IMR-90 (cell line): ENCODE data around the gene SNX21. TPM values are rescaled to one million over a fixed set of nuclear protein-coding genes. Genes with fewer than 3 reads are reported as not detected.

Experiments
- ATAC-seq: fragments of 200-7000 bp; cut with Tn5 transposase; 2 replicates; pipeline ENCODE4 v1.9.1; 2020; ENCODE audit warnings: low read depth, mild to moderate bottlenecking, moderate library complexity
- BruUV-seq: library from RNA; stranded (reverse); fragments of 400-500 nt; replicated peaks from 2 replicates; lab custom pipeline; 2021; lab: Mats Ljungman, UMichigan
- CTCF ChIA-PET: fragments of 300-600 bp; formaldehyde crosslinking; extraction: SDS; loops from one replicate; lab custom pipeline; 2021; ENCODE audit warnings: antibody characterized with exemption; lab: Yijun Ruan, JAX
- POLR2A ChIA-PET: fragments of 300-600 bp; sonication (Branson Sonifier 250); formaldehyde crosslinking; loops from one replicate; lab custom pipeline; 2022; ENCODE audit warnings: antibody characterized with exemption; ENCODE audit not compliant: unreplicated experiment; lab: Charles Lee
- DNase-seq: peaks from one replicate; pipeline ENCODE4 v3.0.0; 2013
- H2AFZ ChIP-seq: replicated peaks from 2 replicates; pipeline ENCODE3; 2013; ENCODE audit warnings: low read length, mild to moderate bottlenecking; ENCODE audit not compliant: poor library complexity
- H2AK5ac ChIP-seq: 2 replicates; pipeline ENCODE4 v1.6.1; 2013; ENCODE audit warnings: low read depth, low read length, inconsistent platforms
- H2AK9ac ChIP-seq: replicated peaks from 2 replicates; pipeline ENCODE3; 2013; ENCODE audit warnings: mild to moderate bottlenecking, low read depth, low read length, moderate library complexity; ENCODE audit not compliant: poor library complexity
- H2BK120ac ChIP-seq: 2 replicates; pipeline ENCODE4 v1.6.1; 2013; ENCODE audit warnings: low read depth, low read length, inconsistent platforms
- H2BK15ac ChIP-seq: 3 replicates; pipeline ENCODE4 v1.6.1; 2013; ENCODE audit warnings: low read depth, low read length, inconsistent platforms
- H2BK20ac ChIP-seq: 2 replicates; pipeline ENCODE4 v1.6.1; 2013; ENCODE audit warnings: low read depth, mild to moderate bottlenecking, inconsistent platforms, low read length, moderate library complexity
- H2BK5ac ChIP-seq: 2 replicates; pipeline ENCODE4 v1.6.1; 2013; ENCODE audit warnings: mild to moderate bottlenecking, low read depth, low read length, inconsistent platforms; ENCODE audit not compliant: poor library complexity, severe bottlenecking
- H3K14ac ChIP-seq: replicated peaks from 2 replicates; pipeline ENCODE4 v1.6.1; 2013; ENCODE audit warnings: low read depth, low read length, inconsistent platforms
- H3K18ac ChIP-seq: 2 replicates; pipeline ENCODE4 v1.6.1; 2013; ENCODE audit warnings: low read depth, low read length, control low read depth
- H3K23ac ChIP-seq: 2 replicates; pipeline ENCODE4 v1.6.1; 2013; ENCODE audit warnings: low read depth, low read length, inconsistent platforms
- H3K27ac ChIP-seq: 2 replicates; pipeline ENCODE4 v1.5.1; 2013; ENCODE audit warnings: mild to moderate bottlenecking, control low read depth, low read length; ENCODE audit not compliant: insufficient read depth
- H3K27me3 ChIP-seq: 2 replicates; pipeline ENCODE4 v1.6.1; 2013; ENCODE audit warnings: low read length; ENCODE audit not compliant: control insufficient read depth, insufficient read depth
- H3K36me3 ChIP-seq: 2 replicates; pipeline ENCODE4 v1.6.1; 2013; ENCODE audit warnings: low read length, mixed read lengths; ENCODE audit not compliant: control insufficient read depth, insufficient read depth
- H3K4ac ChIP-seq: 2 replicates; pipeline ENCODE4 v1.6.1; 2013; ENCODE audit warnings: low read depth, low read length, inconsistent platforms
- H3K4me1 ChIP-seq: 2 replicates; pipeline ENCODE4 v1.6.1; 2013; ENCODE audit warnings: low read length, mixed read lengths; ENCODE audit not compliant: control insufficient read depth, insufficient read depth
- H3K4me2 ChIP-seq: 2 replicates; pipeline ENCODE4 v1.6.1; 2013; ENCODE audit warnings: low read depth, mild to moderate bottlenecking, control low read depth, low read length, moderate library complexity
- H3K4me3 ChIP-seq: 2 replicates; pipeline ENCODE4 v1.5.1; 2013; ENCODE audit warnings: low read depth, mild to moderate bottlenecking, control low read depth, low read length, moderate library complexity; ENCODE audit not compliant: insufficient read depth
- H3K56ac ChIP-seq: 2 replicates; pipeline ENCODE4 v1.6.1; 2013; ENCODE audit warnings: low read length, inconsistent platforms; ENCODE audit not compliant: insufficient read depth; ENCODE audit errors: extremely low read depth
- H3K79me1 ChIP-seq, 2 experiments: 2 replicates each; pipeline ENCODE4 v1.6.1; 2013; ENCODE audit warnings: low read length in 2 of 2, inconsistent platforms in 1 of 2, low read depth in 1 of 2
- H3K9ac ChIP-seq: 2 replicates; pipeline ENCODE4 v1.6.1; 2013; ENCODE audit warnings: low read depth, low read length, control low read depth
- H3K9me1 ChIP-seq: 2 replicates; pipeline ENCODE4 v1.6.1; 2013; ENCODE audit warnings: low read length, inconsistent platforms; ENCODE audit not compliant: insufficient read depth
- H3K9me3 ChIP-seq: 2 replicates; pipeline ENCODE4 v1.6.1; 2013; ENCODE audit warnings: low read length; ENCODE audit not compliant: control insufficient read depth, insufficient read depth
- H4K20me1 ChIP-seq: 2 replicates; pipeline ENCODE4 v1.6.1; 2013; ENCODE audit warnings: low read length, inconsistent platforms; ENCODE audit not compliant: insufficient read depth
- H4K5ac ChIP-seq: 2 replicates; pipeline ENCODE4 v1.6.1; 2013; ENCODE audit warnings: mild to moderate bottlenecking, low read depth, low read length, control low read depth
- H4K8ac ChIP-seq, 2 experiments: 2 replicates each; pipeline ENCODE4 v1.6.1; 2013; ENCODE audit warnings: low read depth in 2 of 2, low read length in 2 of 2, control low read depth in 1 of 2, inconsistent platforms in 1 of 2
- H4K91ac ChIP-seq: 2 replicates; pipeline ENCODE4 v1.6.1; 2013; ENCODE audit warnings: low read depth, low read length, inconsistent platforms; ENCODE audit not compliant: insufficient read depth
- CEBPB ChIP-seq: IDR thresholded peaks from 2 replicates; pipeline ENCODE4 v1.6.1; 2012; ENCODE audit warnings: low read depth, low read length, improper control_type of control experiment
- FOS ChIP-seq: fragments of 150-350 bp; IDR thresholded peaks from 2 replicates; pipeline ENCODE4 v1.6.1; 2016; ENCODE audit warnings: low read depth, low read length
- MAZ ChIP-seq: IDR thresholded peaks from 2 replicates; pipeline ENCODE4 v1.6.1; 2012; ENCODE audit warnings: low read depth, mild to moderate bottlenecking, low read length, improper control_type of control experiment, moderate library complexity, borderline replicate concordance
- MXI1 ChIP-seq: IDR thresholded peaks from 2 replicates; pipeline ENCODE4 v1.6.1; 2012; ENCODE audit warnings: low read depth, mild to moderate bottlenecking, low read length, moderate library complexity, borderline replicate concordance
- RAD21 ChIP-seq: IDR thresholded peaks from 2 replicates; pipeline ENCODE4 v1.6.1; 2012; ENCODE audit warnings: low read length, improper control_type of control experiment
- RCOR1 ChIP-seq: IDR thresholded peaks from 2 replicates; pipeline ENCODE4 v1.6.1; 2012; ENCODE audit warnings: mild to moderate bottlenecking, low read length, improper control_type of control experiment; ENCODE audit not compliant: insufficient replicate concordance
- RFX5 ChIP-seq: IDR thresholded peaks from 2 replicates; pipeline ENCODE4 v1.8.0; 2012; ENCODE audit warnings: low read depth, mild to moderate bottlenecking, low read length, moderate library complexity
- SMC3 ChIP-seq: fragments of 150-350 bp; IDR thresholded peaks from 2 replicates; pipeline ENCODE4 v1.6.1; 2016; ENCODE audit warnings: low read depth, mild to moderate bottlenecking, antibody characterized with exemption, low read length, moderate library complexity
- WGBS, 2 experiments: methylation state at CpG; one replicate each; pipeline versions ENCODE4 v1.1.5 to v1.1.7; 2013; ENCODE audit warnings: missing lambda C conversion rate in 2 of 2; ENCODE audit not compliant: insufficient read length in 1 of 2; ENCODE audit errors: extremely low coverage in 2 of 2; 5-methylcytosine and 5-hydroxymethylcytosine counted together
- dilution Hi-C: fragments of 300-500 bp; cut with HindIII; formaldehyde crosslinking; loops from one replicate; pipeline ENCODE4 v1.14.3; 2018; ENCODE audit warnings: low sequenced_read_pairs; ENCODE audit not compliant: unreplicated experiment
- in situ Hi-C: fragments of 300-500 bp; cut with MboI; formaldehyde crosslinking; loops from 3 replicates; pipeline ENCODE4 v1.14.3; 2019; ENCODE audit warnings: low sequenced_read_pairs, inconsistent platforms, mixed read lengths
- intact Hi-C: fragments of 100-400 bp; cut with micrococcal nuclease; formaldehyde crosslinking; loops from 2 replicates; pipeline ENCODE4 v1.10.0; 2022
- polyA plus RNA-seq, 3 experiments: library from polyadenylated mRNA; depleted of rRNA; stranded (reverse); fragments of >200 nt; gene quantifications; 2 replicates each; pipeline ENCODE4 v1.2.3, GENCODE V29; 2012; ENCODE audit warnings: low replicate concordance in 1 of 3
- total RNA-seq: library from RNA; depleted of rRNA; stranded (reverse); fragments of >200 nt; gene quantifications from 2 replicates; pipeline ENCODE4 v1.2.3, GENCODE V29; 2012

The SNX21 gene
- total and polyA plus RNA-seq, 2 of the 4 experiments (the other 2 are of a cell fraction) = 11.1 to 17.9 TPM

- Histone ChIP-seq H3K9ac (peak overlapping the region; percentile 84), H2BK120ac (no peak overlapping the region), H2AK5ac (peak overlapping the region; percentile 37; the same call in 1 of the 2 replicates), H3K23ac (peak overlapping the region; percentile 77), H2AK9ac (peak overlapping the region; percentile 95), H3K4me2 (peak overlapping the region; percentile 94), H3K27ac (peak overlapping the region; percentile 14; the same call in 1 of the 2 replicates), H3K14ac (peak overlapping the region; percentile 65), H3K36me3 (peaks cover 22% of the 10 kb centered on the region), H3K4ac (peak overlapping the region; percentile 77), H3K18ac (no peak overlapping the region), H3K56ac (peak overlapping the region; percentile 70), H4K5ac (no peak overlapping the region), H3K27me3 (no peaks in the 10 kb centered on the region), H3K79me1 (peaks cover 19 to 42% of the 10 kb centered on the region in 2 experiments), H3K9me3 (no peaks in the 10 kb centered on the region), H2BK15ac (no peak overlapping the region), H4K91ac (peak overlapping the region; percentile 77), H2AFZ (peak overlapping the region; percentile 83), H3K4me3 (peak overlapping the region; percentile 53), H2BK5ac (peak overlapping the region; percentile 22), H2BK20ac (no peak overlapping the region), H4K8ac (peak overlapping the region; percentile 51 to 81; a peak in 3 of 4 replicates), H4K20me1 (peaks cover 12% of the 10 kb centered on the region; the same call in 1 of the 2 replicates), H3K4me1 (peaks cover 16% of the 10 kb centered on the region), H3K9me1 (peaks cover 12% of the 10 kb centered on the region; the same call in 1 of the 2 replicates)
- no peak for DNase-seq
- ChIA-PET POLR2A (no interaction called here), CTCF (interaction anchor here (1.4 kb wide), 1 partner anchor 14 kb away, joined by 3 read pairs; no protein-coding TSS in a partner anchor)
- no peak for ATAC-seq
- no TSS peak for BruUV-seq
- dilution Hi-C loops (no loop called here), intact Hi-C loops (no loop called here), in situ Hi-C loops (no loop called here)
- WGBS, 2 experiments = 0% methylated on average over 5 of the region's 11 CpGs; no CpG with 5 or more reads in 1 of the 2 experiments
- TF ChIP-seq RFX5 = no peak
- no peak for TF ChIP-seq MAZ
- TF ChIP-seq RAD21 = no peak
- TF ChIP-seq RCOR1 = no peak
- no peak for TF ChIP-seq CEBPB
- no peak for TF ChIP-seq MXI1
- no peak for TF ChIP-seq SMC3
- no peak for TF ChIP-seq FOS
Measured at GRCh38 chr20:45813006-45813340, 20.6 kb upstream of the SNX21 start.
